Mammary epithelial cell (primary cell): Measurements from ENCODE around the gene BHLHE40.

Experiments used
- EZH2 ChIP-seq: IDR thresholded peaks from 2 replicates; pipeline ENCODE4 v1.6.1; 2012; ENCODE audit warnings: low read length, inconsistent platforms, borderline replicate concordance
- TF ChIP-seq, protein P1 (sequence below), 2 donors: IDR thresholded peaks in 1 of 2; conservative IDR thresholded peaks in 1 of 2; 2 replicates each; pipeline ENCODE4 v1.5.1; 2011 to 2012; ENCODE audit warnings: inconsistent platforms in 2 of 2, low read length in 2 of 2, mild to moderate bottlenecking in 2 of 2, control low read depth in 1 of 2, low read depth in 1 of 2; ENCODE audit not compliant: insufficient read depth in 1 of 2; ENCODE audit errors: extremely low read depth in 1 of 2

DNA sequence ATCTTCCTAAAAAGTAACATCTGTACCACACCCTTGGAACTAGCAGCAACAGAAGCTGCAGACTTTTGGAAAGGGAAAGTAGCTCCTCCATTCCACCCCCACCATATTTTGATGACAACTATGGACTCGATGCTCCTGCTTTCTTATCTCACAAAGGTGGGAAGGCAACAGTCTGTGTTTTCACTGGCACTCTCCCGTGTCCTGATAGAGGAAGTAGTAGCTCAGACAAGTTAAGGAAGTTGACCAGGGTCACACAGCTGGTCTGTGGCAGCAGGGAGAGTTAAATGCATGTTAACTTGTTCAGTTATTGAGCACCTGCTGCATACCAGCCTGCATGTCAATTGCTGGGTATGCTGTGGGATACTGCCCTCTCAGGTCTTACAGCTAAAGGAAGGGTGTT, 33.1 kb downstream of the BHLHE40 start:
- TF ChIP-seq, protein P1, sequence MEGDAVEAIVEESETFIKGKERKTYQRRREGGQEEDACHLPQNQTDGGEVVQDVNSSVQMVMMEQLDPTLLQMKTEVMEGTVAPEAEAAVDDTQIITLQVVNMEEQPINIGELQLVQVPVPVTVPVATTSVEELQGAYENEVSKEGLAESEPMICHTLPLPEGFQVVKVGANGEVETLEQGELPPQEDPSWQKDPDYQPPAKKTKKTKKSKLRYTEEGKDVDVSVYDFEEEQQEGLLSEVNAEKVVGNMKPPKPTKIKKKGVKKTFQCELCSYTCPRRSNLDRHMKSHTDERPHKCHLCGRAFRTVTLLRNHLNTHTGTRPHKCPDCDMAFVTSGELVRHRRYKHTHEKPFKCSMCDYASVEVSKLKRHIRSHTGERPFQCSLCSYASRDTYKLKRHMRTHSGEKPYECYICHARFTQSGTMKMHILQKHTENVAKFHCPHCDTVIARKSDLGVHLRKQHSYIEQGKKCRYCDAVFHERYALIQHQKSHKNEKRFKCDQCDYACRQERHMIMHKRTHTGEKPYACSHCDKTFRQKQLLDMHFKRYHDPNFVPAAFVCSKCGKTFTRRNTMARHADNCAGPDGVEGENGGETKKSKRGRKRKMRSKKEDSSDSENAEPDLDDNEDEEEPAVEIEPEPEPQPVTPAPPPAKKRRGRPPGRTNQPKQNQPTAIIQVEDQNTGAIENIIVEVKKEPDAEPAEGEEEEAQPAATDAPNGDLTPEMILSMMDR (conservative IDR thresholded peaks at IDR 0.05 in 1 of 2, IDR thresholded peaks at IDR 0.05 in 1 of 2; ENCODE audit: extremely low read depth in 1 of 2, insufficient read depth in 1 of 2, low read depth in 1 of 2, low read length in 2 of 2): no peak
- TF ChIP-seq EZH2: no peak
